HFFc6 (cell line): Measurements from ENCODE around the gene FHL2. TPM values are rescaled to one million over a fixed set of nuclear protein-coding genes. Genes with fewer than 3 reads are reported as not detected.

Source experiments
- DNase-seq: peaks from one replicate; pipeline ENCODE4 v3.0.0-alpha.2; 2018
- H3K27ac Mint-ChIP-seq: 2 replicates; pipeline ENCODE4 v1.8.0; 2020; ENCODE audit warnings: mild to moderate bottlenecking, mixed read lengths
- H3K27me3 Mint-ChIP-seq: 2 replicates; pipeline ENCODE4 v1.8.0; 2021; ENCODE audit warnings: mild to moderate bottlenecking, moderate library complexity, mixed read lengths; ENCODE audit not compliant: insufficient read depth
- H3K36me3 Mint-ChIP-seq: 2 replicates; pipeline ENCODE4 v1.8.0; 2021; ENCODE audit warnings: low read depth, mixed read lengths
- H3K4me1 Mint-ChIP-seq: 2 replicates; pipeline ENCODE4 v1.8.0; 2020; ENCODE audit warnings: low read depth, mixed read lengths
- H3K4me3 Mint-ChIP-seq: 2 replicates; pipeline ENCODE4 v1.8.0; 2020; ENCODE audit warnings: mild to moderate bottlenecking, moderate library complexity, mixed read lengths
- H3K9me3 Mint-ChIP-seq: 2 replicates; pipeline ENCODE4 v1.8.0; 2020; ENCODE audit warnings: mild to moderate bottlenecking, mixed read lengths
- total RNA-seq, 6 experiments: library from RNA; stranded (reverse); fragmentation: NEBNext Ultra II Directional; extraction: Animal tissue kit (Norgen Biotek cat#: 25700); gene quantifications; 2 replicates in 1 of 6; 3 replicates in 5 of 6; pipeline ENCODE4 v1.2.3, GENCODE V29; 2021
- TF ChIP-seq, protein P1 (sequence below): fragments of 200-600 bp; sonication (generic); IDR thresholded peaks from 2 replicates; pipeline ENCODE4 v1.5.0; 2021; ENCODE audit warnings: antibody characterized with exemption, mild to moderate bottlenecking

The FHL2 gene
- total RNA-seq, 6 experiments from 2014 or later = 211 to 281 (median 243) TPM

DNA sequence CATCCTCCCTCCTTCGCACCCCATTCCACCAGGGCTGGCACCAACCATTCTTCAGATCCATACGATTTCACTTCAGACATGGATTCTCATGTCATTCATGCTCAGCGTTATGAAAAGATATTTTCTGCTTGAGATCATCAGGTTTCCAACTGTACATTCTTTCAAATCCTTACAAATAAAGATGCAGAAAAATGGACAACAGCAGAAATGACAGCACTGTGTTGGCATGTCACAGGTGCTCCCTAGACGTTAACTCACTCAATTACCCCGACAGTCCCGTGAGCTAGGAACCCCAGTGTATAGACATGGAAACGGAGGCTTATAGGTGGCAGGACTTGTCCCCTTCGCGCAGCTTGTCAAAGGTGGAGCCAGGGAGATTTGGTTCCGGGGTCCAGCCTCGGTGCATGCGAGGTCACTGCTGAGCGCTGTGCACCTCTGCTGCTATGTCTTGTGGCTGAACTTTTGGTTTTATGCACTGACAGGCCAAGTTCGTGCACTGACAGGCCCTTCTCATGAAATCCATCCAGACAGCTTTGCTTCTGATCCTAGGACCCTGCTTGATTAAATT, 17.7 kb downstream of the FHL2 start:
- H3K27ac Mint-ChIP-seq = peak overlapping the region; percentile 75

DNA sequence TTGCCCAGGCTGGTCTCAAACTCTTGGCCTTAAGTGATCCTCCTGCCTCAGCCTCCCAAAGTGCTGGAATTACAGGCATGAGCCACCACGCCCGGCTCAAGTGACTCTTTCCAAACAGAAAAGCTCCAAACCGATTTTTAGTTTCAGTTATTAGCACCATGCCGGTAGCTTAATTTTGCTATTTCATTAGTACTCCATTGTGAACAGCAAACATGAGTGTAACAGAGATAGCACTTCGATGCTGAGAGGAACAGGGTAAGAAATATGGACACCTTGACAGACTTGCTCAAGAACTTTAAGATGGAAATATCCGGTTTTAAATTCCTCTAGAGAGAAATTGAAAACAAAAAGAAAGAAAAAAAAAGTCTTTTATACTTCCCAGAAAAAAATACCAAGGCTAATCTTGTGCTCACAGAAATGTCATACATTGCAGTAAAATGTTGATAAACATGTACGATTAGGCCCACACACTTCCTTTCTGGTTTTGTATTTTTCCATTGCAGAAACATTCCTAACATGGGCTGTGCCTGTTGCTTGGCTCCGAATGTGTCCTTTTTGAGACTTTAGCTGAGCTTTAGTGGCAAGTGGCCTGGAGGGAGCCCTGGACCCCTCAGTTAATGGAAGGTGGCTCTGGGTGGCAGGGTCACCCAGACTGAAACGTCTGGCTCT, 18.3 kb downstream of the FHL2 start:
- H3K4me1 Mint-ChIP-seq = peaks cover 77% of the 10 kb centered on the region
- no peak for DNase-seq
- H3K27ac Mint-ChIP-seq = peak overlapping the region; percentile 75
- H3K4me3 Mint-ChIP-seq = no peak overlapping the region; the same call in 1 of the 2 replicates
- peaks cover 83% of the 10 kb centered on the region for H3K36me3 Mint-ChIP-seq
- H3K27me3 Mint-ChIP-seq = peaks cover 4% of the 10 kb centered on the region
- TF ChIP-seq, protein P1, sequence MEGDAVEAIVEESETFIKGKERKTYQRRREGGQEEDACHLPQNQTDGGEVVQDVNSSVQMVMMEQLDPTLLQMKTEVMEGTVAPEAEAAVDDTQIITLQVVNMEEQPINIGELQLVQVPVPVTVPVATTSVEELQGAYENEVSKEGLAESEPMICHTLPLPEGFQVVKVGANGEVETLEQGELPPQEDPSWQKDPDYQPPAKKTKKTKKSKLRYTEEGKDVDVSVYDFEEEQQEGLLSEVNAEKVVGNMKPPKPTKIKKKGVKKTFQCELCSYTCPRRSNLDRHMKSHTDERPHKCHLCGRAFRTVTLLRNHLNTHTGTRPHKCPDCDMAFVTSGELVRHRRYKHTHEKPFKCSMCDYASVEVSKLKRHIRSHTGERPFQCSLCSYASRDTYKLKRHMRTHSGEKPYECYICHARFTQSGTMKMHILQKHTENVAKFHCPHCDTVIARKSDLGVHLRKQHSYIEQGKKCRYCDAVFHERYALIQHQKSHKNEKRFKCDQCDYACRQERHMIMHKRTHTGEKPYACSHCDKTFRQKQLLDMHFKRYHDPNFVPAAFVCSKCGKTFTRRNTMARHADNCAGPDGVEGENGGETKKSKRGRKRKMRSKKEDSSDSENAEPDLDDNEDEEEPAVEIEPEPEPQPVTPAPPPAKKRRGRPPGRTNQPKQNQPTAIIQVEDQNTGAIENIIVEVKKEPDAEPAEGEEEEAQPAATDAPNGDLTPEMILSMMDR = no peak
- no peaks in the 10 kb centered on the region for H3K9me3 Mint-ChIP-seq

More for the DNA sequence above, 17.7 kb downstream of the FHL2 start:
- Mint-ChIP-seq H3K27me3 (peaks cover 4% of the 10 kb centered on the region; the same call in 1 of the 2 replicates), H3K4me1 (peaks cover 75% of the 10 kb centered on the region), H3K9me3 (no peaks in the 10 kb centered on the region), H3K36me3 (peaks cover 82% of the 10 kb centered on the region), H3K4me3 (peak overlapping the region; percentile 3; the same call in 1 of the 2 replicates)
- DNase-seq = no peak
- TF ChIP-seq, protein P1 = no peak

GRCh38 chr2:105379741-105380186, 19.1 kb downstream of the FHL2 start:
- no peak for DNase-seq
- peaks cover 83% of the 10 kb centered on the region for H3K36me3 Mint-ChIP-seq
- H3K4me3 Mint-ChIP-seq = peak overlapping the region; percentile 6; the same call in 1 of the 2 replicates
- no peaks in the 10 kb centered on the region for H3K9me3 Mint-ChIP-seq
- peaks cover 77% of the 10 kb centered on the region for H3K4me1 Mint-ChIP-seq
- H3K27ac Mint-ChIP-seq = peak overlapping the region; percentile 75
- H3K27me3 Mint-ChIP-seq = peaks cover 3% of the 10 kb centered on the region
- TF ChIP-seq, protein P1 = no peak

GRCh38 chr2:105378921-105379383, 19.9 kb downstream of the FHL2 start:
- peaks cover 83% of the 10 kb centered on the region for H3K4me1 Mint-ChIP-seq
- H3K27ac Mint-ChIP-seq = peak overlapping the region; percentile 75
- no peak overlapping the region; the same call in 1 of the 2 replicates for H3K4me3 Mint-ChIP-seq
- peaks cover 3% of the 10 kb centered on the region for H3K27me3 Mint-ChIP-seq
- DNase-seq = no peak
- H3K36me3 Mint-ChIP-seq = peaks cover 84% of the 10 kb centered on the region
- TF ChIP-seq, protein P1 = no peak
- no peaks in the 10 kb centered on the region for H3K9me3 Mint-ChIP-seq

GRCh38 chr2:105378276-105378840, 20.5 kb downstream of the FHL2 start:
- TF ChIP-seq, protein P1 = no peak

More at GRCh38 chr2:105378276-105378840, 20.5 kb downstream of the FHL2 start:
- peaks cover 84% of the 10 kb centered on the region for H3K36me3 Mint-ChIP-seq
- DNase-seq = no peak
- no peaks in the 10 kb centered on the region for H3K9me3 Mint-ChIP-seq
- no peak overlapping the region; the same call in none of the 2 replicates for H3K4me3 Mint-ChIP-seq
- H3K4me1 Mint-ChIP-seq = peaks cover 89% of the 10 kb centered on the region
- peak overlapping the region; percentile 75 for H3K27ac Mint-ChIP-seq
- peaks cover 3% of the 10 kb centered on the region for H3K27me3 Mint-ChIP-seq
